ENCODE data around the gene ABCD4.

ABCD4 gene

DNA sequence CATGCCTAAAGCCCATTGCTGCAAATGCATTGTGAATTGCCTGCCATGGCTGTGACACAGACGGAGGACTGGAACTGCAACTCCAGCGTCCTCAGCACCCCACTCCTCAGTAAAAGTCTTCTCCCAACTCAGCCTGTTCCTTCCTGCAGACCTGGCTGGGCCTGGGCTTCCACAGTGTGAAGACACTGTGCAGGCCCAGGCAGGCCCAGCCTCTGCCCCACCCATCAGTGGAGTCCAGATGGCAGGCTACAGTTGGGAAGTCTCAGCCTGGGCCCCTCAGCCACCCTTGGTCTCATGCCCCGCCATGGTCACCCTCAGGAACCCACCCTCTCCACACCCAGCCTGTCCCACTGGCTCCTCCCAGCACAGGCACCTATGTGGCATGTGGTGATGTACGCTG lies 41.4 kb downstream of the ABCD4 start:
- Mint-ChIP-seq H3K36me3 (ENCODE audit: low read depth) (no peaks in the 10 kb centered on the region), H3K4me1 (no peaks in the 10 kb centered on the region), H3K9me3 (no peaks in the 10 kb centered on the region), H3K27me3 (ENCODE audit: low read depth) (peaks cover 32% of the 10 kb centered on the region), H3K27ac (no peak overlapping the region), H3K4me3 (no peak overlapping the region)
- TF ChIP-seq, protein P1, sequence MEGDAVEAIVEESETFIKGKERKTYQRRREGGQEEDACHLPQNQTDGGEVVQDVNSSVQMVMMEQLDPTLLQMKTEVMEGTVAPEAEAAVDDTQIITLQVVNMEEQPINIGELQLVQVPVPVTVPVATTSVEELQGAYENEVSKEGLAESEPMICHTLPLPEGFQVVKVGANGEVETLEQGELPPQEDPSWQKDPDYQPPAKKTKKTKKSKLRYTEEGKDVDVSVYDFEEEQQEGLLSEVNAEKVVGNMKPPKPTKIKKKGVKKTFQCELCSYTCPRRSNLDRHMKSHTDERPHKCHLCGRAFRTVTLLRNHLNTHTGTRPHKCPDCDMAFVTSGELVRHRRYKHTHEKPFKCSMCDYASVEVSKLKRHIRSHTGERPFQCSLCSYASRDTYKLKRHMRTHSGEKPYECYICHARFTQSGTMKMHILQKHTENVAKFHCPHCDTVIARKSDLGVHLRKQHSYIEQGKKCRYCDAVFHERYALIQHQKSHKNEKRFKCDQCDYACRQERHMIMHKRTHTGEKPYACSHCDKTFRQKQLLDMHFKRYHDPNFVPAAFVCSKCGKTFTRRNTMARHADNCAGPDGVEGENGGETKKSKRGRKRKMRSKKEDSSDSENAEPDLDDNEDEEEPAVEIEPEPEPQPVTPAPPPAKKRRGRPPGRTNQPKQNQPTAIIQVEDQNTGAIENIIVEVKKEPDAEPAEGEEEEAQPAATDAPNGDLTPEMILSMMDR (IDR thresholded peaks at IDR 0.05; ENCODE audit: unreplicated experiment in 3 of 3), result no peak

DNA sequence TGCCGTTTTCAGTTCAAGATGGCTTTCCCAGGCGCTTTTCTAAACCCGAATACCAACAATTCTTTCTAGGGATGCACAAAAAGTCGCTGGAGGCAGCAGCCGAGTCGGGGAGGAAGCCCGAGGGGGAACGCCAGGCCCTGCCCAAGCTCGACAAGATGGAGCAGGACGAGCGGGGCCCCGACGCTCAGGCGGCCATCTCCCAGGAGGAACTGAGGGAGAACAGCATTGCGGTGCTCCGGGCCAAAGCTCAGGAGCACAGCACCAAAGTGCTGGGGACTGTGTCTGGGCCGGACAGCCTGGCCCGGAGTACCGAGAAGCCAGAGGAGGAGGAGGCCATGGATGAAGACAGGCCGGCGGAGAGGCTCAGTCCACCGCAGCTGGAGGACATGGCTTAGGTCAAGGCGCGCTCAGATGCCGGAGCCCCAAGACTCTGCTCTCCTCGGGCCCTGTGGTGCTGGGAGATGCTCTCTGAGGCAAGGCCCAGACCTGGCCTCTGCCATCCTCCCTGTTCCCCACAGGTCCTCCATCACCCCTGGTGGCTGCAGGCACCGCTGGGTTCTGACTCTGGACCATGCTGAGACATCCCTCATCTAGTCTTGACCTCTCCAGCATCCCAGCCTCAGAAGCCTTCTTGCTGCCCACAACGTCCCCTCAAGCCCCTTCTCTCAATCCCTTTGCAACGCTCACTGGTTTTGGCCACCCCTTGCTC lies 42.1 kb downstream of the ABCD4 start:
- H3K4me1 Mint-ChIP-seq, result no peaks in the 10 kb centered on the region
- peaks cover 37% of the 10 kb centered on the region for H3K27me3 Mint-ChIP-seq (ENCODE audit: low read depth)
- TF ChIP-seq, protein P1 (IDR thresholded peaks at IDR 0.05; ENCODE audit: unreplicated experiment in 3 of 3), result no peak
- no peaks in the 10 kb centered on the region for H3K36me3 Mint-ChIP-seq (ENCODE audit: low read depth)
- H3K9me3 Mint-ChIP-seq, result no peaks in the 10 kb centered on the region
- H3K4me3 Mint-ChIP-seq, result peak overlapping the region in 1 of 3 experiments; percentile 16
- H3K27ac Mint-ChIP-seq, result no peak overlapping the region

DNA sequence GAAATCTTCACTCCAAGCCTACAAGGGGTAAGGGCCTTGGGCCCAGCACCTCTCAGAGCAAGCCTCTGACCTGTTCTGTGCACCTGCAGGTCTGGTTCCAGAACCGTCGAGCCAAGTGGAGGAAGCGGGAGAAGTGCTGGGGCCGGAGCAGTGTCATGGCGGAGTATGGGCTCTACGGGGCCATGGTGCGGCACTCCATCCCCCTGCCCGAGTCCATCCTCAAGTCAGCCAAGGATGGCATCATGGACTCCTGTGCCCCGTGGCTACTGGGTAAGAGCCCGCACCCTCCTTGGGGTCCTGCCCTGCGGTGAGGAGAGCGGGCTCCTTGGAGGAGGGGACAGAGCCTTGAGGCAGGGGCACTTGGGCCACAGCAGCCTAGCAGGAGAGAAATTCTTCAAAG lies 43.2 kb downstream of the ABCD4 start:
- Mint-ChIP-seq H3K4me3 (peak overlapping the region; percentile 64 to 68 (median 65)), H3K9me3 (no peaks in the 10 kb centered on the region), H3K27ac (no peak overlapping the region), H3K4me1 (no peaks in the 10 kb centered on the region), H3K27me3 (ENCODE audit: low read depth) (peaks cover 43% of the 10 kb centered on the region), H3K36me3 (ENCODE audit: low read depth) (no peaks in the 10 kb centered on the region)
- TF ChIP-seq, protein P1 (IDR thresholded peaks at IDR 0.05; ENCODE audit: unreplicated experiment in 3 of 3), result no peak

DNA sequence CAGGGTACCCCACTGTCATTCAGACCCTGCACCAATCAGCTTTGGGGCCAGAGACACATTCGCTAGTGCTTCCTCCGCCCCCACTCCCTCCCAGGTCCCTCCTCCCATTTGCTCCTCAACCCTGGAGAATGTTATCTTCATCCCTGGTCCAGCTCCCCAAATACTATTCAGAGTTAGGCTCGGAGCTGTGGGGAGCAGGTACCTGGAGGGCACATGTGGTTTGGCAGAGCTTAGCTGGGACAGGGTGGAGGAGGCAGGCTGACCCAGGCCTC lies 44.0 kb downstream of the ABCD4 start:
- H3K4me3 Mint-ChIP-seq, result peak overlapping the region; percentile 64 to 68 (median 65)
- H3K36me3 Mint-ChIP-seq (ENCODE audit: low read depth), result no peaks in the 10 kb centered on the region
- H3K9me3 Mint-ChIP-seq, result no peaks in the 10 kb centered on the region
- H3K27me3 Mint-ChIP-seq (ENCODE audit: low read depth), result peaks cover 50% of the 10 kb centered on the region
- TF ChIP-seq, protein P1 (IDR thresholded peaks at IDR 0.05; ENCODE audit: unreplicated experiment in 3 of 3), result no peak
- no peak overlapping the region for H3K27ac Mint-ChIP-seq
- H3K4me1 Mint-ChIP-seq, result no peaks in the 10 kb centered on the region

DNA sequence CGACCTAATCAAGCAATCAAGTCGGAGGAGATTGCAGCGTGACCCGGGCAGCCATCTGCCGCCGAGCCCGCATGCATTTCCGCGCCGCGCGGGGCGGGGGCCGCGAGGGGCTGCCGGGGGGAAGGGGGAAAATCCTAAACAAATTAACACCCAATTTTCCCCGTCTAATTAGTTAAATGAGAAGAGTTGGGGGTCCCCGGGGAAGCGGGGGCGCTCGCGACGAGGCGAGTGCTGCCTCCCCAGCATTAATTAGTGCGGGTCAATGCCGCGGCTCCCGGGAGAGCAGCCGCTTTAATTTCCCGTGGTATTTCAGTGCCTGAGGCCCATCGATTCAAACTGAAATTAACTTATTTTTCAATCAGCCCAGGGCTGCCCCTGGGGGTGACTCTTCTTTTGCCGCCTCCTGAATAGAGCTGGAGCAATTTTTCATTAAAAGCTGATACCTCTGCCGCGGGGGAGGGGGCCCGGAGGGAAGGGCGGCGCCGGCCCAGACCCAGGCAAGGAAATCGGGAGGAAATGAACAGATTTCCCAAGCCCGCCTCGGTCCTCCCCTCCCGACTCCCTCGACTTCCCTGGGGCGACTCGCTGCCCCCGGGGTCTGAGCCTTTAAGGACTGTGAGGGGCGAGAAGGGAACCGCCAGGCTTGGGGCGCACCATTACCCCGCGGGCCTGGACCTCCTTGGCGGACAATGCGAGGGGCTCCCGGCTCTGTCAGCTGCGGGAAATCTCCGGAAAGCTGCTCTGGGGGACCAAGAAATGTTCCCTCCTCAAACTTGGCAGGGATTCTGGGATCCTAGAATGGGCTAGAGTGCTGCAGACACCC lies 44.6 kb downstream of the ABCD4 start:
- TF ChIP-seq, protein P1 (IDR thresholded peaks at IDR 0.05; ENCODE audit: unreplicated experiment in 3 of 3), result no peak
- H3K9me3 Mint-ChIP-seq, result no peaks in the 10 kb centered on the region
- H3K36me3 Mint-ChIP-seq (ENCODE audit: low read depth), result no peaks in the 10 kb centered on the region
- H3K4me3 Mint-ChIP-seq, result peak overlapping the region; percentile 83 to 85 (median 85)
- H3K27me3 Mint-ChIP-seq (ENCODE audit: low read depth), result peaks cover 56% of the 10 kb centered on the region
- no peak overlapping the region for H3K27ac Mint-ChIP-seq
- no peaks in the 10 kb centered on the region for H3K4me1 Mint-ChIP-seq
